ENCODE results near the gene ACOXL.

DNA sequence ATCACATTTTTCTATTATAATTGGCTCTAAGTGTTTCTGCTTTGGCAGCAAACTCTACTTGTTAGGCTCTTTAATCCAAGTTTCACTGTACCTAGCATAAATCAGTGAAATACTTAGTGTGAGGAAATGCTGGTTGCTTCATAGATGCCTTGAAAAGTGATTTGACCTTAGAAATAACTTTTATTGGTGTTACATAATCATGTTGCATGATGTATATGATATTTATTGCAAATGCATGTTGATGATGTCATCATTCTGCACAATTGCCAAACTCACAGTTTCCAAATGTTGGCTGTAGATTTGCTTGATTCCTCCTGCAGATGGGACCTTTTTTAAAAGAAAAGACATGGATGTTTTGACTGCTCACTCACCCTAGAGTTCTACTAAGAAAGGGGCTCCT, 250.8 kb downstream of the ACOXL start:
- TF ChIP-seq, protein P1, sequence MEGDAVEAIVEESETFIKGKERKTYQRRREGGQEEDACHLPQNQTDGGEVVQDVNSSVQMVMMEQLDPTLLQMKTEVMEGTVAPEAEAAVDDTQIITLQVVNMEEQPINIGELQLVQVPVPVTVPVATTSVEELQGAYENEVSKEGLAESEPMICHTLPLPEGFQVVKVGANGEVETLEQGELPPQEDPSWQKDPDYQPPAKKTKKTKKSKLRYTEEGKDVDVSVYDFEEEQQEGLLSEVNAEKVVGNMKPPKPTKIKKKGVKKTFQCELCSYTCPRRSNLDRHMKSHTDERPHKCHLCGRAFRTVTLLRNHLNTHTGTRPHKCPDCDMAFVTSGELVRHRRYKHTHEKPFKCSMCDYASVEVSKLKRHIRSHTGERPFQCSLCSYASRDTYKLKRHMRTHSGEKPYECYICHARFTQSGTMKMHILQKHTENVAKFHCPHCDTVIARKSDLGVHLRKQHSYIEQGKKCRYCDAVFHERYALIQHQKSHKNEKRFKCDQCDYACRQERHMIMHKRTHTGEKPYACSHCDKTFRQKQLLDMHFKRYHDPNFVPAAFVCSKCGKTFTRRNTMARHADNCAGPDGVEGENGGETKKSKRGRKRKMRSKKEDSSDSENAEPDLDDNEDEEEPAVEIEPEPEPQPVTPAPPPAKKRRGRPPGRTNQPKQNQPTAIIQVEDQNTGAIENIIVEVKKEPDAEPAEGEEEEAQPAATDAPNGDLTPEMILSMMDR (IDR thresholded peaks at IDR 0.05), result no peak
- TF ChIP-seq POLR2A (IDR thresholded peaks at IDR 0.05), result no peak

All from right lobe of liver (tissue), 4 donors.